HG02588 (cell line): Measurements from ENCODE around the gene FOLR2.
"Not testable (repeated sequence)": the region's sequence is repeated elsewhere in the genome, so short reads cannot be mapped to it uniquely, and the experiment has no call there.

Experiments used
- ATAC-seq: cut with Tn5 transposase; IDR thresholded peaks from one replicate; pipeline ENCODE4 v1.9.1; 2021; ENCODE audit warnings: mild to moderate bottlenecking, moderate library complexity; ENCODE audit not compliant: unreplicated experiment

Gene FOLR2

GRCh38 chr11:72266960-72267359 is 50.4 kb downstream of the FOLR2 start:
- ATAC-seq: not testable (repeated sequence)

GRCh38 chr11:72267956-72268617 is 51.5 kb downstream of the FOLR2 start:
- ATAC-seq: no peak
